Type B pancreatic cell (in vitro differentiated cells): Measurements from ENCODE around the gene CLDND1. TPM values are rescaled to one million over a fixed set of nuclear protein-coding genes. Genes with fewer than 3 reads are reported as not detected.

ENCODE experiments used
- DNase-seq: peaks from one replicate; pipeline ENCODE4 v3.0.0; 2021; ENCODE audit warnings: mixed read lengths; ENCODE audit not compliant: unreplicated experiment; ENCODE audit errors: extremely low spot score
- H3K27ac Mint-ChIP-seq: 2 replicates; pipeline ENCODE4 v1.8.0; 2021; ENCODE audit warnings: mild to moderate bottlenecking, mixed read lengths
- H3K27me3 Mint-ChIP-seq: 2 replicates; pipeline ENCODE4 v1.8.0; 2021; ENCODE audit warnings: mixed read lengths
- H3K36me3 Mint-ChIP-seq: 2 replicates; pipeline ENCODE4 v1.8.0; 2021; ENCODE audit warnings: mixed read lengths
- H3K4me1 Mint-ChIP-seq: one replicate; pipeline ENCODE4 v1.8.0; 2021; ENCODE audit warnings: mixed read lengths; ENCODE audit not compliant: unreplicated experiment
- H3K4me3 Mint-ChIP-seq: 2 replicates; pipeline ENCODE4 v1.8.0; 2021; ENCODE audit warnings: mild to moderate bottlenecking, mixed read lengths
- H3K9me3 Mint-ChIP-seq: 2 replicates; pipeline ENCODE4 v1.8.0; 2021; ENCODE audit warnings: mixed read lengths
- total RNA-seq: library from RNA; stranded (reverse); gene quantifications from 2 replicates; pipeline ENCODE4 v1.2.1, GENCODE V29; 2021; ENCODE audit warnings: low replicate concordance
- TF ChIP-seq, protein P1 (sequence below): fragments of 200-600 bp; sonication (generic); conservative IDR thresholded peaks from 2 replicates; pipeline ENCODE4 v1.5.0; 2021; ENCODE audit warnings: antibody characterized with exemption, mild to moderate bottlenecking

The CLDND1 gene
- total RNA-seq, 1 donor from 2014 or later, result 83.1 TPM

DNA sequence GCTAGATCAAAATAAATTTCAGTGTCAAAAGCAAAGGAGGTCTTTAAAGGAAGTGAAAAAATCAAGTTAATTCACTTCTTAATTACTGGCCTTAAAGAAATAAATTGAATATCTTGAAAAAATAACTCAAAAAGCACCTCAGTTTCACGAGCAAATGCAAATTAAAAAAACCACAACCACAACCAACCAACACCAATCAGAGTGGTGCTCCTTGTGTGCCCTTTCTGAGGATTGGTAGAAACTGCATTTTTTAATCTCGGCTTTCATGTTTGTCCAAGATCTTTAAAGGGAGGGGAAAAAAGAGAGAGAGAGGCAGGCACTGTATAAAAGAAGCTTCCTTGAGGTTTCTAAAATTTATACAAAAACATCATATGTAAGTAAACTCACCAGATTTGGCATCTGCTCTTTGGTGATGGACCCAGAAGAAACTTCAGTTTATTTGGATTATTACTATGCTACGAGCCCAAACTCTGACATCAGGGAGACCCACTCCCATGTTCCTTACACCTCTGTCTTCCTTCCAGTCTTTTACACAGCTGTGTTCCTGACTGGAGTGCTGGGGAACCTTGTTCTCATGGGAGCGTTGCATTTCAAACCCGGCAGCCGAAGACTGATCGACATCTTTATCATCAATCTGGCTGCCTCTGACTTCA, 9.0 kb upstream of the CLDND1 start, which contains the start of gene GPR15:
Gene GPR15, plus strand, starts transcription at position 357 of the 653 bp plus-strand sequence. Its CDS starts 56 bp downstream, at position 413.
- TF ChIP-seq, protein P1, sequence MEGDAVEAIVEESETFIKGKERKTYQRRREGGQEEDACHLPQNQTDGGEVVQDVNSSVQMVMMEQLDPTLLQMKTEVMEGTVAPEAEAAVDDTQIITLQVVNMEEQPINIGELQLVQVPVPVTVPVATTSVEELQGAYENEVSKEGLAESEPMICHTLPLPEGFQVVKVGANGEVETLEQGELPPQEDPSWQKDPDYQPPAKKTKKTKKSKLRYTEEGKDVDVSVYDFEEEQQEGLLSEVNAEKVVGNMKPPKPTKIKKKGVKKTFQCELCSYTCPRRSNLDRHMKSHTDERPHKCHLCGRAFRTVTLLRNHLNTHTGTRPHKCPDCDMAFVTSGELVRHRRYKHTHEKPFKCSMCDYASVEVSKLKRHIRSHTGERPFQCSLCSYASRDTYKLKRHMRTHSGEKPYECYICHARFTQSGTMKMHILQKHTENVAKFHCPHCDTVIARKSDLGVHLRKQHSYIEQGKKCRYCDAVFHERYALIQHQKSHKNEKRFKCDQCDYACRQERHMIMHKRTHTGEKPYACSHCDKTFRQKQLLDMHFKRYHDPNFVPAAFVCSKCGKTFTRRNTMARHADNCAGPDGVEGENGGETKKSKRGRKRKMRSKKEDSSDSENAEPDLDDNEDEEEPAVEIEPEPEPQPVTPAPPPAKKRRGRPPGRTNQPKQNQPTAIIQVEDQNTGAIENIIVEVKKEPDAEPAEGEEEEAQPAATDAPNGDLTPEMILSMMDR, result no peak
- Mint-ChIP-seq H3K4me3 (no peak within 1 kb of the TSS), H3K9me3 (no peaks in the 10 kb centered on the region), H3K4me1 (no peaks in the 10 kb centered on the region), H3K27ac (no peak within 1 kb of the TSS), H3K27me3 (peaks cover 6% of the 10 kb centered on the region), H3K36me3 (no peaks in the 10 kb centered on the region)
- DNase-seq, result no peak

DNA sequence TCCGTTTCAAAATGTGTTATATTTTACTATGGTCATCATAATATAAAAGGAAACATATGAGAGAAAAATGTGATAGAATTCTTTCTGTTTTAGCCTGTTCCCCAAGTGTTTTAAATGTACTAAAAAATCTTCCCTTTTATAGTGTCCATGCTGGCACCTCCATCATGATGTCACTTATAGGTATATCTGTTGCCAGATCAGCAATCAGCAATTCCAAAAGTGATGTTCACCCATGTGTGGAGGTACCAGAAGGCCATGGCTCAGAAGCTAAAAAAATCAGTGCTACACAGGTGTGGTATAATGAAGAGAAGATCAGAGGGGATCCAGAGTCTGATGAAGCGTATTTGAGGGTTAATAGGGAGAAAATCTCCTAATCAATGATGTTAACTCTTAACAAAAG, 8.0 kb upstream of the CLDND1 start:
- Mint-ChIP-seq H3K4me1 (no peaks in the 10 kb centered on the region), H3K4me3 (no peak overlapping the region), H3K36me3 (no peaks in the 10 kb centered on the region), H3K27me3 (peaks cover 6% of the 10 kb centered on the region), H3K9me3 (no peaks in the 10 kb centered on the region), H3K27ac (no peak overlapping the region)
- TF ChIP-seq, protein P1, result no peak
- no peak for DNase-seq

DNA sequence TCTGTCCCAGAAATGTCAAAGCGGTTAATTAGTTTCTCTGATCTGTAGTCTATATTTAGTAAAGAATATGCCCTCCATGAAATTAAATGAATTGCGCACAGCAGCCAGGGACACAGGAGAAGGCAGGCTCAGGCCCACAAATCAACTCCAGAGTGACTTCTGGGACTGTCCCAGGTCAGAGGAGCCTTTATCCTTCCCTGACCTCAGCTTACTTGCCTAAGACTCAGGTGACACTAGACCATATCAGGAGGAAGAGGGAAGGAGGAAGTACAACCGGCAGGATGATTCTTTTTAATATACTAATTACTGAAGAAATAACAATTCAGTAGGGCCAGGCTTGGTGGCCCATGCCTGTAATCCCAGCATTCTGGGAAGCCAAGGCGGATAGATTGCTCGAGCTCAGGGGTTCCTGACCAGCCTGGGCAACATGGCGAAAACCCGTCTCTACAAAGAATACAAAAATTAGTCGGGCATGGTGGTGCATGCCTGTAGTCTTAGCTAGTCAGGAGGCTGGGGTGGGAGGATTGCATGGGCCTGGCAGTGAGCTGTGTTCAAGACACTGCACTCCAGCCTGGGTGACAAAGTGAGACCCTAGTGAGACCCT, 7.3 kb upstream of the CLDND1 start:
- TF ChIP-seq, protein P1, result no peak

DNA sequence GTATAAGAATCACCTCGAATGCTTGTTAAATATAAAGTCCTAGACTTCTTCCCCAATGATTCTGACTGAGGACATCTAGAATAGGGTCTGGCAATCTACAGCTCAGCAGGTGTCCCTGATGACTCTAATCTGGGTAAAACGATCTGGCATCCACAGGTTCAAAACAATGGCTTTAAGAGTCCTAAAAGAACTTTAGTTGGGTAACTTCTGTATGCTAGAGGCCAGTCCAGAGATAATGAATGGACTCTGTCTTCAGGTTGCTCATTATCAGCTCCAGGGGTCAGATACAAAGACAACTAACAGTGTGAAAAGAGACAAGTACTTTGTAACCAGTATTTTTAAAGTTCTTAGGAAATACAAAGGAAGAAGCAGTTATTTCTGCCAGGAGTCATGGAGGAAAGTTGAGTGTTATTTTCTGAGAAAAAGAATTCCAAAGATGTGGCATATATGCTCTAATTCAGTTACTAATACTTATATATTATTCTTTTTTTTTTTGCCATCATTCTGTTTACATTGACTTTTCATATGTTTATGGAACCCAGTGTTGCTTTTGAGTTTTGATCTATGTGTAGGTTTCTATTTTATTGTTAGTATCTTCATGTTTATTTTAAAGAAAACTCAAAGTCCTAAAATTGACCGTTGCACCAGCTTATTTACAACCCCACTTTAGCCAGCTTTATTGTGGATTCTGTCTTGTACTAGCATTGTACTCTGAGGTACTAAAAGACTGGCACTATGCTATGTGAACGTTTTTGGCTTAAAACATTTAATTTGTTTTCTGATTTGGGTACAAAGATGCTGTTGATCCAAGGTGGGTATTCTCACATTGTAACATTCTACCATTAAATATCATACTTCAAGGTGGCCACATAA, 6.0 kb upstream of the CLDND1 start:
- Mint-ChIP-seq H3K4me3 (no peak overlapping the region), H3K27me3 (peaks cover 6% of the 10 kb centered on the region), H3K36me3 (no peaks in the 10 kb centered on the region), H3K9me3 (no peaks in the 10 kb centered on the region), H3K4me1 (no peaks in the 10 kb centered on the region), H3K27ac (no peak overlapping the region)
- DNase-seq, result no peak
- TF ChIP-seq, protein P1, result no peak

More for the DNA sequence above, 7.3 kb upstream of the CLDND1 start:
- Mint-ChIP-seq H3K4me1 (no peaks in the 10 kb centered on the region), H3K27me3 (peaks cover 6% of the 10 kb centered on the region), H3K9me3 (no peaks in the 10 kb centered on the region), H3K27ac (no peak overlapping the region), H3K36me3 (no peaks in the 10 kb centered on the region), H3K4me3 (no peak overlapping the region)
- no peak for DNase-seq

DNA sequence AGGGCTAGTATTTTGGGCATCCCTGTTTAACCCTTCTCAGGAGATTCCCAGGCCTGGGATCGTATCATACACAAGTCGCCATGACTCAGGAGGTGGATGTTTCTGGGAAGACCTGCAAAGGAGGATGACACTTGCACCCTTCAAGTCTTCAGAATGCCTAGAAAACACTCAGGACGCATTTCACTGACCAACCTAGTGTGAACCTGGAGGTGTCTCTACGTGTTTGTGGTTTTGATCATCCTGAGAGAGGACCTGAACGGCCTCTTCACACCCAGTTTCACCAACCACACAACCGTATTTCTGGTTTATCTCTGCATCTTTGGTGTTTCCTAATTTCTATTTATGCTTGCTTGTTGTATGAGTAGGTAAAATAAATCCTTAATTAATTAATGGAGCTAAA, 2.8 kb upstream of the CLDND1 start:
- DNase-seq, result no peak
- TF ChIP-seq, protein P1, result no peak
- no peaks in the 10 kb centered on the region for H3K9me3 Mint-ChIP-seq
- peaks cover 13% of the 10 kb centered on the region for H3K4me1 Mint-ChIP-seq
- no peak overlapping the region for H3K4me3 Mint-ChIP-seq
- H3K36me3 Mint-ChIP-seq, result peaks cover 12% of the 10 kb centered on the region
- no peak overlapping the region for H3K27ac Mint-ChIP-seq
- H3K27me3 Mint-ChIP-seq, result no peaks in the 10 kb centered on the region
